HL-60 (cell line): Measurements from ENCODE around the gene DNAAF3.

Source experiments
- DNase-seq, 2 experiments: peaks; one replicate each; pipeline ENCODE4 v3.0.0-alpha.2; 2010 to 2020; ENCODE audit warnings: low read depth in 1 of 2, low spot score in 1 of 2
- H3K27ac ChIP-seq: fragments of 250-450 bp; sonication (Bioruptor Pico); replicated peaks from 2 replicates; pipeline ENCODE4 v1.5.1; 2020; ENCODE audit warnings: mild to moderate bottlenecking, moderate library complexity
- H3K27me3 ChIP-seq: fragments of 250-450 bp; sonication (Bioruptor Pico); 2 replicates; pipeline ENCODE4 v1.5.1; 2021; ENCODE audit warnings: mild to moderate bottlenecking, moderate library complexity; ENCODE audit not compliant: insufficient read depth, poor library complexity, severe bottlenecking
- H3K4me3 ChIP-seq: replicated peaks from 2 replicates; pipeline ENCODE4 v1.5.1; 2011; ENCODE audit warnings: mild to moderate bottlenecking, control low read depth, low read length; ENCODE audit not compliant: insufficient read depth
- GABPA ChIP-seq: IDR thresholded peaks from 2 replicates; pipeline ENCODE4 v1.6.1; 2012; ENCODE audit warnings: low read depth
- POLR2AphosphoS5 ChIP-seq: IDR thresholded peaks from 2 replicates; pipeline ENCODE4 v1.6.1; 2012; ENCODE audit warnings: low read depth
- SPI1 ChIP-seq: IDR thresholded peaks from 2 replicates; pipeline ENCODE4 v1.6.1; 2012; ENCODE audit warnings: low read depth, mild to moderate bottlenecking, borderline replicate concordance
- TF ChIP-seq, protein P1 (sequence below): IDR thresholded peaks from one replicate; pipeline ENCODE4 v1.5.1; 2011; ENCODE audit warnings: low read length, control low read depth, inconsistent platforms; ENCODE audit not compliant: insufficient read depth
- TF ChIP-seq, protein P2 (sequence below): IDR thresholded peaks from 2 replicates; pipeline ENCODE4 v1.6.1; 2012; ENCODE audit warnings: low read depth; ENCODE audit not compliant: insufficient replicate concordance

DNAAF3 gene

GRCh38 chr19:55146078-55146704 lies 20.2 kb downstream of the DNAAF3 start:
- Histone ChIP-seq H3K27ac (no peak overlapping the region; the same call in 1 of the 2 replicates), H3K27me3 (peaks cover 20% of the 10 kb centered on the region), H3K4me3 (peak overlapping the region; percentile 42)
- no peak for TF ChIP-seq SPI1
- TF ChIP-seq, protein P1, sequence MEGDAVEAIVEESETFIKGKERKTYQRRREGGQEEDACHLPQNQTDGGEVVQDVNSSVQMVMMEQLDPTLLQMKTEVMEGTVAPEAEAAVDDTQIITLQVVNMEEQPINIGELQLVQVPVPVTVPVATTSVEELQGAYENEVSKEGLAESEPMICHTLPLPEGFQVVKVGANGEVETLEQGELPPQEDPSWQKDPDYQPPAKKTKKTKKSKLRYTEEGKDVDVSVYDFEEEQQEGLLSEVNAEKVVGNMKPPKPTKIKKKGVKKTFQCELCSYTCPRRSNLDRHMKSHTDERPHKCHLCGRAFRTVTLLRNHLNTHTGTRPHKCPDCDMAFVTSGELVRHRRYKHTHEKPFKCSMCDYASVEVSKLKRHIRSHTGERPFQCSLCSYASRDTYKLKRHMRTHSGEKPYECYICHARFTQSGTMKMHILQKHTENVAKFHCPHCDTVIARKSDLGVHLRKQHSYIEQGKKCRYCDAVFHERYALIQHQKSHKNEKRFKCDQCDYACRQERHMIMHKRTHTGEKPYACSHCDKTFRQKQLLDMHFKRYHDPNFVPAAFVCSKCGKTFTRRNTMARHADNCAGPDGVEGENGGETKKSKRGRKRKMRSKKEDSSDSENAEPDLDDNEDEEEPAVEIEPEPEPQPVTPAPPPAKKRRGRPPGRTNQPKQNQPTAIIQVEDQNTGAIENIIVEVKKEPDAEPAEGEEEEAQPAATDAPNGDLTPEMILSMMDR = peak; percentile 82
- peak in 1 of 2 experiments; percentile 51 for DNase-seq

DNA sequence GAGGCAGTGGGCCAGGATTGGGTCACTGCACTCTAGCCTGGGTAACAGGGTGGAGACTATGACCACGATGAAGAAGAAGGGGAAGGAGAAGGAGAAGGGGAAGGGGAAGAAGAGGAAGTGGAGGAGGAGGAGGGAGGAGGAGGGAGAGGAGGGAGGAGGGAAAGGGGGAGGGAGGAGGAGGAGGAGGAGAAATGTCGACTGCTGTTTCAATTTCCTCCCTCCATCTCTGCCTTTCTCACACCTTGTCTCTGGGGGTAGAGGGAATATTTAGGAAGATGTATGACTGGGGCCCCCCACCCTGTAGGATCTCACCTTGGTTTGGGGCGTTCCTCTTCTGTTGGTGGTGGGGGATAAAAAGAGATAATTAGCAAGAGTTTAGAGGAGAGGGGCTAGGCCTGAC lies 21.2 kb downstream of the DNAAF3 start:
- TF ChIP-seq SPI1 (peak; percentile 89), GABPA (no peak)
- Histone ChIP-seq H3K27ac (peak overlapping the region; percentile 60), H3K4me3 (no peak overlapping the region), H3K27me3 (peaks cover 17% of the 10 kb centered on the region)
- DNase-seq = peak; percentile 71 to 80

GRCh38 chr19:55141696-55142095 lies 24.7 kb downstream of the DNAAF3 start:
- peaks cover 15% of the 10 kb centered on the region for H3K27me3 ChIP-seq
- no peak for DNase-seq
- H3K27ac ChIP-seq = no peak overlapping the region
- no peak for TF ChIP-seq GABPA
- TF ChIP-seq, protein P1 = no peak
- TF ChIP-seq POLR2AphosphoS5 = no peak
- no peak overlapping the region for H3K4me3 ChIP-seq

GRCh38 chr19:55137915-55138314 lies 28.5 kb downstream of the DNAAF3 start:
- Histone ChIP-seq H3K27me3 (peaks cover 17% of the 10 kb centered on the region), H3K27ac (no peak overlapping the region), H3K4me3 (no peak overlapping the region)
- TF ChIP-seq, protein P1 = no peak
- TF ChIP-seq POLR2AphosphoS5 = no peak
- TF ChIP-seq, protein P2, sequence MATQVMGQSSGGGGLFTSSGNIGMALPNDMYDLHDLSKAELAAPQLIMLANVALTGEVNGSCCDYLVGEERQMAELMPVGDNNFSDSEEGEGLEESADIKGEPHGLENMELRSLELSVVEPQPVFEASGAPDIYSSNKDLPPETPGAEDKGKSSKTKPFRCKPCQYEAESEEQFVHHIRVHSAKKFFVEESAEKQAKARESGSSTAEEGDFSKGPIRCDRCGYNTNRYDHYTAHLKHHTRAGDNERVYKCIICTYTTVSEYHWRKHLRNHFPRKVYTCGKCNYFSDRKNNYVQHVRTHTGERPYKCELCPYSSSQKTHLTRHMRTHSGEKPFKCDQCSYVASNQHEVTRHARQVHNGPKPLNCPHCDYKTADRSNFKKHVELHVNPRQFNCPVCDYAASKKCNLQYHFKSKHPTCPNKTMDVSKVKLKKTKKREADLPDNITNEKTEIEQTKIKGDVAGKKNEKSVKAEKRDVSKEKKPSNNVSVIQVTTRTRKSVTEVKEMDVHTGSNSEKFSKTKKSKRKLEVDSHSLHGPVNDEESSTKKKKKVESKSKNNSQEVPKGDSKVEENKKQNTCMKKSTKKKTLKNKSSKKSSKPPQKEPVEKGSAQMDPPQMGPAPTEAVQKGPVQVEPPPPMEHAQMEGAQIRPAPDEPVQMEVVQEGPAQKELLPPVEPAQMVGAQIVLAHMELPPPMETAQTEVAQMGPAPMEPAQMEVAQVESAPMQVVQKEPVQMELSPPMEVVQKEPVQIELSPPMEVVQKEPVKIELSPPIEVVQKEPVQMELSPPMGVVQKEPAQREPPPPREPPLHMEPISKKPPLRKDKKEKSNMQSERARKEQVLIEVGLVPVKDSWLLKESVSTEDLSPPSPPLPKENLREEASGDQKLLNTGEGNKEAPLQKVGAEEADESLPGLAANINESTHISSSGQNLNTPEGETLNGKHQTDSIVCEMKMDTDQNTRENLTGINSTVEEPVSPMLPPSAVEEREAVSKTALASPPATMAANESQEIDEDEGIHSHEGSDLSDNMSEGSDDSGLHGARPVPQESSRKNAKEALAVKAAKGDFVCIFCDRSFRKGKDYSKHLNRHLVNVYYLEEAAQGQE = no peak
- no peak for TF ChIP-seq GABPA
- TF ChIP-seq SPI1 = no peak
- no peak for DNase-seq

- no peak for DNase-seq
- TF ChIP-seq SPI1 = no peak
- TF ChIP-seq, protein P2 = no peak
- TF ChIP-seq GABPA = no peak
- TF ChIP-seq, protein P1 = no peak
- no peak for TF ChIP-seq POLR2AphosphoS5
- Histone ChIP-seq H3K27ac (no peak overlapping the region), H3K4me3 (no peak overlapping the region), H3K27me3 (peaks cover 8% of the 10 kb centered on the region)
These were observed 29.9 kb downstream of the DNAAF3 start for GRCh38 chr19:55136399-55137102.
